ENCODE data around the gene VPS11. TPM values are rescaled to one million over a fixed set of nuclear protein-coding genes. Genes with fewer than 3 reads are reported as not detected.

The VPS11 gene
- total and polyA plus RNA-seq, 4 experiments from 2014 or later: 36.0 to 61.7 (median 58.7) TPM

GRCh38 chr11:119103793-119104192, 36.2 kb downstream of the VPS11 start:
- Histone ChIP-seq H3K36me3 (ENCODE audit: insufficient read depth, low read length) (no peaks in the 10 kb centered on the region), H3K9me3 (ENCODE audit: control insufficient read depth in 1 of 2, low read length in 2 of 2) (no peaks in the 10 kb centered on the region), H3K27me3 (ENCODE audit: insufficient read depth, low read length) (no peaks in the 10 kb centered on the region), H3K27ac (ENCODE audit: low read depth, low read length) (no peak overlapping the region), H3K4me1 (ENCODE audit: insufficient read depth, low read length) (peaks cover 49% of the 10 kb centered on the region), H3K4me3 (ENCODE audit: low read length in 2 of 2) (no peak overlapping the region)
- Mint-ChIP-seq H3K27ac (peak overlapping the region; percentile 30 to 91 (median 79)), H3K36me3 (peaks cover 3 to 26% of the 10 kb centered on the region in 2 donors), H3K4me1 (peaks cover 34 to 65% (median 49%) of the 10 kb centered on the region in 4 donors), H3K27me3 (no peaks in the 10 kb centered on the region), H3K9me3 (no peaks in the 10 kb centered on the region), H3K4me3 (peak overlapping the region; percentile 59 to 81 (median 76))
- intact Hi-C loops (cut with micrococcal nuclease): loop anchor here (2.0 to 5.0 kb wide), 3 partner anchors 93 to 1961 kb away; partner anchors contain the start of gene PAFAH1B2
- ChIA-PET POLR2A (ENCODE audit: partially characterized antibody) (interaction anchor here (6.0 to 13.3 kb wide), 2 partner anchors 10 to 15 kb away, joined by 109 to 210 read pairs; partner anchors contain the start of gene HINFP), CTCF (ENCODE audit: partially characterized antibody) (no interaction called here)
- no peak for DNase-seq

GRCh38 chr11:119106564-119107537, 39.2 kb downstream of the VPS11 start, which contains the start of gene C2CD2L:
C2CD2L (plus strand) TSS chr11:119107344; CDS start chr11:119107742, 398 bp downstream.
- intact Hi-C loops (cut with micrococcal nuclease): loop anchor here (1.0 kb wide), 2 partner anchors 12 to 14 kb away; partner anchors contain the start of gene HINFP
- peak within 1 kb of the TSS; percentile 83 to 93 for H3K4me3 ChIP-seq (ENCODE audit: low read length in 2 of 2)

GRCh38 chr11:119107538-119108145, 40.0 kb downstream of the VPS11 start:
- CTCF ChIA-PET (ENCODE audit: partially characterized antibody): interaction anchor here (0.9 to 2.4 kb wide), 9 partner anchors 9 to 89 kb away, joined by 3 to 11 read pairs (median 5); partner anchors contain the start of genes HMBS and VPS11
- H3K9me3 Mint-ChIP-seq: no peaks in the 10 kb centered on the region

More at GRCh38 chr11:119106564-119107537, 39.2 kb downstream of the VPS11 start, which contains the start of gene C2CD2L:
- H3K27ac ChIP-seq (ENCODE audit: low read depth, low read length): peak within 1 kb of the TSS; percentile 81
- H3K9me3 ChIP-seq (ENCODE audit: control insufficient read depth in 1 of 2, low read length in 2 of 2): no peaks in the 10 kb centered on the region
- peak; percentile 81 to 91 (median 86) for DNase-seq
- ChIA-PET CTCF (ENCODE audit: partially characterized antibody) (interaction anchor here (0.9 to 2.4 kb wide), 13 partner anchors 8 to 90 kb away, joined by 3 to 11 read pairs (median 4); partner anchors contain the start of genes HINFP, HMBS and VPS11), POLR2A (ENCODE audit: partially characterized antibody) (interaction anchor here (0.6 to 13.3 kb wide), 24 partner anchors 8 to 1928 kb away, joined by 3 to 210 read pairs (median 4); partner anchors contain the start of genes CBL, CENATAC, HINFP and HMBS)
- peaks cover 47% of the 10 kb centered on the region for H3K4me1 ChIP-seq (ENCODE audit: insufficient read depth, low read length)
- H3K27me3 ChIP-seq (ENCODE audit: insufficient read depth, low read length): no peaks in the 10 kb centered on the region
- H3K4me3 Mint-ChIP-seq: peak within 1 kb of the TSS; percentile 86 to 93 (median 90)
- peaks cover 31 to 64% (median 46%) of the 10 kb centered on the region in 4 donors for H3K4me1 Mint-ChIP-seq
- peaks cover 12% of the 10 kb centered on the region for H3K36me3 ChIP-seq (ENCODE audit: insufficient read depth, low read length)
- H3K36me3 Mint-ChIP-seq: peaks cover 17 to 32% of the 10 kb centered on the region in 2 donors
- no peaks in the 10 kb centered on the region for H3K27me3 Mint-ChIP-seq
- H3K9me3 Mint-ChIP-seq: no peaks in the 10 kb centered on the region
- H3K27ac Mint-ChIP-seq: peak within 1 kb of the TSS; percentile 84 to 96 (median 93)

GRCh38 chr11:119108146-119108856, 40.7 kb downstream of the VPS11 start:
- Histone ChIP-seq H3K27ac (ENCODE audit: low read depth, low read length) (peak overlapping the region; percentile 81), H3K9me3 (ENCODE audit: control insufficient read depth in 1 of 2, low read length in 2 of 2) (no peaks in the 10 kb centered on the region), H3K27me3 (ENCODE audit: insufficient read depth, low read length) (no peaks in the 10 kb centered on the region), H3K4me3 (ENCODE audit: low read length in 2 of 2) (peak overlapping the region; percentile 83 to 93), H3K36me3 (ENCODE audit: insufficient read depth, low read length) (peaks cover 26% of the 10 kb centered on the region), H3K4me1 (ENCODE audit: insufficient read depth, low read length) (peaks cover 37% of the 10 kb centered on the region)
- peaks cover 27 to 34% of the 10 kb centered on the region in 2 donors for H3K36me3 Mint-ChIP-seq
- H3K4me3 Mint-ChIP-seq: peak overlapping the region; percentile 86 to 93 (median 90)
- CTCF ChIA-PET (ENCODE audit: partially characterized antibody): interaction anchor here (1.0 to 2.4 kb wide), 5 partner anchors 9 to 98 kb away, joined by 3 to 11 read pairs (median 3); partner anchors contain the start of gene CBL
- peak overlapping the region; percentile 84 to 95 (median 88) for H3K27ac Mint-ChIP-seq
- H3K4me1 Mint-ChIP-seq: peaks cover 23 to 60% (median 41%) of the 10 kb centered on the region in 4 donors
- DNase-seq: peak in 4 of 5 donors; percentile 33 to 68 (median 40)
- no peaks in the 10 kb centered on the region for H3K9me3 Mint-ChIP-seq
- POLR2A ChIA-PET (ENCODE audit: partially characterized antibody): interaction anchor here (0.8 to 13.3 kb wide), 14 partner anchors 8 to 1930 kb away, joined by 3 to 210 read pairs (median 6); partner anchors contain the start of genes HINFP, HMBS, HYOU1 and NLRX1
- intact Hi-C loops (cut with micrococcal nuclease): no loop called here
- H3K27me3 Mint-ChIP-seq: no peaks in the 10 kb centered on the region

More at GRCh38 chr11:119107538-119108145, 40.0 kb downstream of the VPS11 start:
- Mint-ChIP-seq H3K36me3 (peaks cover 21 to 28% of the 10 kb centered on the region in 2 donors), H3K27me3 (no peaks in the 10 kb centered on the region), H3K4me3 (peak overlapping the region; percentile 86 to 93 (median 90)), H3K4me1 (peaks cover 26 to 58% (median 42%) of the 10 kb centered on the region in 4 donors), H3K27ac (peak overlapping the region; percentile 84 to 95 (median 88))
- POLR2A ChIA-PET (ENCODE audit: partially characterized antibody): interaction anchor here (0.8 to 13.3 kb wide), 21 partner anchors 8 to 1929 kb away, joined by 3 to 210 read pairs (median 6); partner anchors contain the start of genes CBL, CENATAC, HINFP and HMBS
- Histone ChIP-seq H3K36me3 (ENCODE audit: insufficient read depth, low read length) (peaks cover 19% of the 10 kb centered on the region), H3K27me3 (ENCODE audit: insufficient read depth, low read length) (no peaks in the 10 kb centered on the region), H3K4me3 (ENCODE audit: low read length in 2 of 2) (peak overlapping the region; percentile 83 to 93), H3K9me3 (ENCODE audit: control insufficient read depth in 1 of 2, low read length in 2 of 2) (no peaks in the 10 kb centered on the region), H3K27ac (ENCODE audit: low read depth, low read length) (peak overlapping the region; percentile 81), H3K4me1 (ENCODE audit: insufficient read depth, low read length) (peaks cover 44% of the 10 kb centered on the region)
- no peak for DNase-seq
- intact Hi-C loops (cut with micrococcal nuclease): loop anchor here (1.0 kb wide), 2 partner anchors 12 to 14 kb away; partner anchors contain the start of gene HINFP

GRCh38 chr11:119108857-119109221, 41.2 kb downstream of the VPS11 start:
- peaks cover 23 to 61% (median 39%) of the 10 kb centered on the region in 4 donors for H3K4me1 Mint-ChIP-seq
- H3K27me3 Mint-ChIP-seq: no peaks in the 10 kb centered on the region
- H3K4me1 ChIP-seq (ENCODE audit: insufficient read depth, low read length): peaks cover 36% of the 10 kb centered on the region
- ChIA-PET POLR2A (ENCODE audit: partially characterized antibody) (interaction anchor here (0.9 to 13.3 kb wide), 10 partner anchors 9 to 229 kb away, joined by 3 to 210 read pairs (median 6); partner anchors contain the start of genes HINFP, HMBS, HYOU1 and NLRX1), CTCF (ENCODE audit: partially characterized antibody) (interaction anchor here (0.8 to 1.6 kb wide), 9 partner anchors 9 to 215 kb away, joined by 3 to 5 read pairs (median 3); partner anchors contain the start of genes CBL and HINFP)
- peak overlapping the region; percentile 83 to 93 for H3K4me3 ChIP-seq (ENCODE audit: low read length in 2 of 2)
- no peaks in the 10 kb centered on the region for H3K9me3 Mint-ChIP-seq
- peak overlapping the region; percentile 84 to 95 (median 88) for H3K27ac Mint-ChIP-seq
- no peaks in the 10 kb centered on the region for H3K27me3 ChIP-seq (ENCODE audit: insufficient read depth, low read length)
- H3K27ac ChIP-seq (ENCODE audit: low read depth, low read length): peak overlapping the region; percentile 81
- DNase-seq: no peak
- intact Hi-C loops (cut with micrococcal nuclease): no loop called here
- peaks cover 31% of the 10 kb centered on the region for H3K36me3 ChIP-seq (ENCODE audit: insufficient read depth, low read length)
- H3K4me3 Mint-ChIP-seq: peak overlapping the region; percentile 86 to 93 (median 90)
- H3K9me3 ChIP-seq (ENCODE audit: control insufficient read depth in 1 of 2, low read length in 2 of 2): no peaks in the 10 kb centered on the region
- peaks cover 28 to 36% of the 10 kb centered on the region in 2 donors for H3K36me3 Mint-ChIP-seq

All from CD4-positive, alpha-beta memory T cell (primary cell).